ENCODE data around the gene PIN1.

DNA sequence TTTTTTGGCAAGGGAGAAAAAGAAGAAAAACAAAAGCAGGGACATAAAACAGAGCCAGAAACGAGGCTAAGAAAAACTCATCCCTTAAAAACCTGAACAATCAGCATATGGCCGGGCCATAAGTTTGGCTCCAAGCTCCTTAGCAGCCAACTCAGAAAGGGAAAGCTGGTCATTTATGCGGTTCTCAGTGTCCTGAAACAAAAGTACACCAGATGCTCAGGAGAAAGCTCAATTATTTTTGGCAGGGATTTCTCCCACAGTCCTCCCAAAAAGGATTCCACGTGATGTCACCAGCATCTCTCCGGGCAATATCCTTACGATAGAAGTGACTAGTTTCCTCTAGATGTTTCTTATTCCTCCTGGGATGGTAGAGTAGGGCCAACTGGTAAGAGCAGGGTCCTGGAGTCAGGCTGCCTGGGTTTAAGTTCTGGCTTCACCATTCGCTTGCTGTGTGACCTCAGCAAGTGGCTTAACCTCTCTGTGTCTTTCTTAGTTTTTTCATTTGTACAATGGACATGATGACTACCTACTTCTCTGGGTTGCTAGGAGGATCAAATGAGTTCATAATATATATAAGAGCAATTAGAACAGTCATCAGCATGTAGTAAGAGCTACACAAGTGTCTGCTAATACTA, 34.0 kb downstream of the PIN1 start:
- TF ChIP-seq, protein P1, sequence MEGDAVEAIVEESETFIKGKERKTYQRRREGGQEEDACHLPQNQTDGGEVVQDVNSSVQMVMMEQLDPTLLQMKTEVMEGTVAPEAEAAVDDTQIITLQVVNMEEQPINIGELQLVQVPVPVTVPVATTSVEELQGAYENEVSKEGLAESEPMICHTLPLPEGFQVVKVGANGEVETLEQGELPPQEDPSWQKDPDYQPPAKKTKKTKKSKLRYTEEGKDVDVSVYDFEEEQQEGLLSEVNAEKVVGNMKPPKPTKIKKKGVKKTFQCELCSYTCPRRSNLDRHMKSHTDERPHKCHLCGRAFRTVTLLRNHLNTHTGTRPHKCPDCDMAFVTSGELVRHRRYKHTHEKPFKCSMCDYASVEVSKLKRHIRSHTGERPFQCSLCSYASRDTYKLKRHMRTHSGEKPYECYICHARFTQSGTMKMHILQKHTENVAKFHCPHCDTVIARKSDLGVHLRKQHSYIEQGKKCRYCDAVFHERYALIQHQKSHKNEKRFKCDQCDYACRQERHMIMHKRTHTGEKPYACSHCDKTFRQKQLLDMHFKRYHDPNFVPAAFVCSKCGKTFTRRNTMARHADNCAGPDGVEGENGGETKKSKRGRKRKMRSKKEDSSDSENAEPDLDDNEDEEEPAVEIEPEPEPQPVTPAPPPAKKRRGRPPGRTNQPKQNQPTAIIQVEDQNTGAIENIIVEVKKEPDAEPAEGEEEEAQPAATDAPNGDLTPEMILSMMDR (IDR thresholded peaks at IDR 0.05): no peak
- TF ChIP-seq POLR2A (IDR thresholded peaks at IDR 0.05): no peak
